ENCODE data around the gene ATP8B3.
"Not testable (repeated sequence)": the region's sequence is repeated elsewhere in the genome, so short reads cannot be mapped to it uniquely, and the experiment has no call there.

The ATP8B3 gene

DNA sequence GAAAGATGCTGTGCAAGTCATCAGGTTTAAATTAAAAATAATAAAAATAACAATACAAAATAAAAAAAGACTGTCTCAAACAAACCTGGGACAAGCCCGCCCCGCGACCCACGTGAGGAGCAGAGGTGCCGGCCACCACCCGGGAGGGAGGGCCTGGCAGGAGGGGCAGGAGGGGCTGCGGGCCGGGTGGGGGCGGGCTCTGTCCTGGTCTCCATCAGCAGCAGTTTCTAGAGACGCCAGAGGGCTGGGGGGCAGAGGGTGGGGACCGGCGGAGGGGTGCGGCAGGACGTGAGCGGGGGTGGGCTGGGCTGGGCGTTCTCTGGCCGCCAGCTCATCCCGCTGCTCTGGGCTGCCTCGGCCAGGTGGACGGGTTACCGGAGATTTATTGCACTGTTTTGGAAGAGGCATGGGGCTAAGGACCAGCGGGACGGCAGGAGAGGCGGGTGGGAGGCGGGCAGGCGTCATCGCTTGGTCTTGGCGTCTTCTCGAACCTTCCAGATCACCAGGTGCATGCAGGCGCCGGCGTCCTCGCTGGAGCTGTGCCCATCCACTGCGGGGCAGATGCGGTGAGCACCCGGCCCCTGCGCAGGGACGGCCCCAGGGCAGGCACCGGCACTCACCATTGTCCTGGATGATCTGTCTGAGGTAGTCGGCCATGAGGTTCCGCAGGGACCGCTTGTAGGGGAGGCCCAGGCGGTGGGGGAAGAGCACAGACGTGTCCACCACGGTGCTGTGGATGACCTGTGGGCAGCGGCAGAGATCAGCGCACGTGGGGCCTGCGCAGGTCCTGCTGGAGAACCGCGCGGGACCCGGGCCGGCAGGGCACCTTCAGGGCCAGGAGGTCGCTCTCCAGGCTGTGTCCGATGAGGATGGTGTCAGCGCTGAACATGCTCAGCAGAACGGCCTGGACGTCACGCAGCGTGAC is 3.8 kb upstream of the ATP8B3 start:
- no peak for DNase-seq

DNA sequence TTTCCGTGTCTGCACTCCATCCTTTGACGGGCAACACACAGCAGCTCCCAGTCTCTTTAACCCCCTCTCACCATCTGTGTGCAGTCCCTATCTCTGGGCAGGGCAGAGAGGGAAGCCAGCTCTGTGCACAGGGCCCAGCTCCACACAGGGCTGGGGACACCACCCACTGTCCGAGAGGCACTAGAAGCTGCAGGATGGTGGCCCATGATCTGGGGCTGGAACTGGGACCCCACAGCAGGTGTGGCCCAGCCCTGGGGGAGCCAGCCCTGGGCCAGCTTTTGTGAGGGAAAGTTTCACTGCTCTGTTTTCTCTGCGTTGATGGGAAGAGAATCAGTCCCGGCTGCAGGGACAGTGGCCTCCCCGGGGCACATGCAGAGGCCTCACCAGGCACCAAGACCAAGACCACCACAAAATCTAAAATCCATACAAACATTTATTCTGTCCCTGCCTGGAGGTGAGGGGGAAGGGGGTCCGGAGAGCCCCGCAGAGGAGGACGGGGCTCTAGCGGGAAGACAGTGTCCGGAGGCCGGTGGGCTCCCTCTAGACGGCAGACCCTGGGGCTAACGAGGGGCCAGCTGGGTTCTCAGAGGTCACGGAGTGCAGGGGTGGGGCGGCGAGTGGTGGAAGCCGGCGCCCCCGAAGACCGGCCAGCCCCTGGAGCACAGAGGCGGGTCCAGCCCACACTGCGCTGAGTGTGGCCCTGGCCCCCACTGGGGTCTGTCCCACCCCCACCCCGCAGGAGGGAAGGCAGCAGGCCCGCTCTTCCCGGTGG is 2.9 kb upstream of the ATP8B3 start:
- DNase-seq, result no peak

DNA sequence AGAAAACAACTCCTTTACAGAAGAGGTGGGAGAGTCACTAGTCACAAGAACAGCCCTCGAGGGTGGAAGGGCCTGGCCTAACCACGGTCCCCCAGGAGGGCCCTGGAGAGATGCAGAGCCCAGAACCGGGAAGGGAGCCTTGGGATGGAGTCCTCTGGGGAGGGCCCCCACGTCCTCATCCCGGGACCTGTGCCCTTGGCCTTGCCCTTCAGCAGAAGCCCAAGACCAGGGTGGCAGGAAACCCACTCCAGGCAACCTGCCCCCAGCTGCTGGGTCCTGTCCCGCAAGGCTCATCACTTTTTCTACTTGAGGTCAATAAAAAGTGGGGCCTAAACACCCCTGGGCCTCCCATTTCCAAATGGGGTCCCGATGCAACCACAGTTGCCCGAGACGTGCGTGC is 2.3 kb upstream of the ATP8B3 start:
- DNase-seq, result no peak

DNA sequence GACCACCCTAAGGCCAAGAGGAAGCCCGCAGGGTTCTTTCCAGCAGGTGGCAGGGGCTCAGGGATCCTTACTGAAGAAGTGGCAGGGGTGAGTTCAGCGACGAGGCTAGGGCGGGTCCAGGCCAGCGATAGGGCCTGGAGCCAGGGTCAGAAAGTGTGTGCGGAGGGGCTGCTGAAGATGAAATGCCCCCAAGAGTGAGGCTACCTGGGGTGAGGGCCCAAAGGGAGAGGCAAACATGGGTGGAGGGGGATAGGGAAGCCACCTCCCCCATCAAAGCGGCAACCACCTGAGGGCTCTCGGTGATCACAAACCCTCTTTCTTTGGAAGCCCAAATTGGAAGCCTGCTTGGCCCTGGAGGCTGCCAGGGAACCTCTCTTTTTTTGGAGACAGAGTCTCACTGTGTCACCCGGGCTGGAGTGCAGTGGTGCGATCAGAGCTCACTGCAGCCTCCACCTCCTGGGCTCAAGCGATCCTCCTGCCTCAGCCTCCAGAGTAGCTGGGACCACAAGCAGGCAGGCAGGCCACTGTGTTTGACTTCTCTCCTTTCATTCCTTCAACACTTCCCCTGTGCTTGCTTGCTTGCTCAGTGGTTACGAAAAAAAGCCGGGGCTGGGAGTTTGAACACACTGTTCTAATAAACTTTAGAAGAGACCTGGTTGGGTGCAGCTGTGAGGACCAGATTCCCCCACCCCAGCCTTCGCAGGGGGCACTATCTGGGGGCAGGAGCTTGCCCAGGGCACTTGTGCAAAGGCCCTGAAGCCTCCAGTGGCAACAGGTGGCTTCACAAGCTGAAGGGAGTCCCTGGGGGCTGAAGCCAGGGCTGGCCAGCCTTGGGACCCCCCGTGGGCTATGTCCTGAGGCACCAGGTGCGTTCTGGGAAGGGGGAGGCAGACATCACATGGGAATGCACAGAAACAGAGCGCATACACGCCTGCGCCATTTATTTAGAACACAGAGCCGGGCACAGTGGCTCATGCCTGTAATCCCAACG is 1.4 kb upstream of the ATP8B3 start:
- no peak for DNase-seq

DNA sequence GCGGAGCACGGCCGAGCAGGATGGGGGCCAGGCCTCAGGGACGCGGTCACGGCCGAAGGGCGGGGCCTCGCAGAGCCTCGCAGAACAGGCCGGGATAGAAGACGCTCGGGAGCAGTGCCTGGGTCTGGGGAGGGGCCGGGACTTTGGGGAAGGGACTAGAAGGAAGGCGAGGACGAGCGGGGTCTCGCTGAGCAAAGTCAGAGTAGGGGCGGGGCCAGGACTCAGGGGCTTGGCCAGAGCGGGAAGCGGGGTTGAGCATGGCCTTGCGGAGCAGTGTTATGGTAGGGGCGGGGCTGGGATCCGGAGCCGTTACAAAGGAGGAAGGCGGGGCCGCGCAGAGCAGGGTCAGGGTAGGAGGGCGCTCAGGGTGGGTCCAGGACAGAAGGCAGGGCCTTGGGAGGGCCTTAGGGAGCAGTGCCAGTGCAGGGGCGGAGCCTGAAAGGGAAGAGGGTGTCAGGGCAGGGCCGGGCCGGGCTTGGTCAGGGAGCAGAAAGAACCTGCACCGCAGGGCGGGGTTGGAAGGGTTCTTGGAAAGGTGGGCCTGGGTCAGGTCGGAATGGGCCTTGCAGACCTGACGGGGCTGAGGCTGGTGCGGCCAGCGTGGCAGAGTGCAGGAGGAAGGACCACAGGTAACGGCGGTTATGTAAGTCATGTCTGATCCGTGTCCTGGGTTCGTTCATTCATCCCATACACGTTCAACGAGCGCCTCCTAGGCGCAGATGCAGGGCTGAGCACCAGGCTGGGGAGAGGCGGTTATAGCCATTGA is 533 bp upstream of the ATP8B3 start:
- peak; percentile 99 for DNase-seq

DNA sequence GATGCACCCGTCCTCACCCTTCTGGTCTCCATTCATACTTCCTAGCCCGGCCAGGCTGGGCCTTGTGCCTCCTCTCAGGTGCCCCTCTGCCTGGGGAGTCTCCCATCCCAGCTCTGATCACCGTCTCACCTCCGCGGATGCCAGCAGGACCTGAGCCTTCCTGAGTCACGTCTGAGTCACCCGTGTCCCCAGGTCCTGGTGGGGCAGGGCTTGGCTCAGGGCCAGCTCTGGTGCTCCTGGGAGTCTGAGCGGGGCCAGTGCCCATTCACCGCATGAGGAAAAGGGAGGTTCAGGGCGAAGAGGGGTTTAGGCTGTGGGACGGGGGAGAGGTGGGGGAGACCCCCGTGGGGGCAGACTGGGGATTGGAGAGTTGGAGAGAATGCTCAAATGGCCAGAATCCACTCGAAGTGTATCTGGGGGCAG is 593 bp downstream of the ATP8B3 start:
- DNase-seq, result peak; percentile 55

DNA sequence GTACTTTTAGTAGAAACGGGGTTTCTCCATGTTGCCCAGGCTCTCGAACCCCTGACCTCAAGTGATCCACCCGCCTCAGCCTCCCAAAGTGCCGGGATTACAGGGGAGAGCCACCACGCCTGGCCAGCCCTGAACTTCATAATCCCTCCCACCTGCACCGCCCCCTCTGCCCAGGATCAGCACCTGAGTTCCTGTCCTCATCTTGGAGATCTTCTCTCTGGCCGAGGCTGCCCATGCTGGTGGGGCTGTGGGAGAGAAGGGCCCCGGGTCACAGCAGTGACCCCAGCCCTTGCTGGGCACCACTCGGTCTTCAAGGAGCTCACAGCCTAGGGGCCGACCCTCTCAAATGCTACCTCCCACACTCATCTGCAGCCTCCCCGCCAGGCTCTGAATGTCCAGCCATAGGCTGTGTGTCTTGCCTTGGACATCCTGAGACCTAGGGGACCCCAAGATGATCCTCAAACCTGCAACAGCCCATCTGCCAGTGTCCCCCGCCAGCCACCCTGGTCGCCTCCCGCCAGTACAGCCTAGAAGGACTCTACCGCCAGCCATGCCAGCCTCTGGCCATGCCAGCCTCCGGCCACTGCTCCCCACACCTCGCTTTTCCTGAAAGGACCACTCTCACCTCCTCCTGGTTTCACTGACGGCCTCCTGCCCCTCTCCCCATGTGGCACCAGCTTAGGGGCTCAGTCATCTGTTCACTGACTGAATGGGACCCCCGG is 1.5 kb downstream of the ATP8B3 start:
- no peak for DNase-seq

DNA sequence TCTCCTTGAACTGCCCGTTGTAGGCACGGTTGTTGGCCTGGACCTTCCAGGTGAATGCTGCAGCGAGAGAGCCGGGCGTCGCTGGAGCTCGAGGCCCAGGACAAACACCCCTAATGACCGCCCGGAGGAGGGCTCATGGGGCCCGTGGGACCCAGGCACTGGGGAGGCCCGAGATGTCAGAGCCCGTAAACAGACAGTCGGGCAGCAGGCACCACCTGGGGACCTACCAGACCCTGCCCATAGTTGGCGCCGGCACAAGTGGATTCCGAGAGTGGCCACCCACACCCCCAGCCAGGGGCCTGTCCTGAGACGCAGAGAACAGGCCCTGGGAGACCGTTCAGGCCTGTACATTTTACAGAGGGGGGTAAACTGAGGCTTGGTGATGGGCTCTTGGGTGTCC is 2.4 kb downstream of the ATP8B3 start:
- DNase-seq, result no peak

DNA sequence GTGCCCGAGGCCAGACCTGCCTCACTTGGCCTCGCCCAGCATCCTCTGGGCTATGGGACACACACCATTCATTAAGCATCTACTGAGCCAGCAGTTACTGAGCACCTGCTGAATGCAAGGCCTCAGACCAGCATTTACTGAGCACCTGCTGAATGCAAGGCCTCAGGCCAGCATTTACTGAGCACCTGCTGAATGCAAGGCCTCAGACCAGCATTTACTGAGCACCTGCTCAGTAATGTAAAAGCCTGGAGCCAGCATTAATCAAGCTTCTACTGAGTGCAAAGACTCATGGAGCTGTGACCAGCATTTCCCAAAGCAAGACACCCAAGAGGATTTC is 3.7 kb downstream of the ATP8B3 start:
- no peak for DNase-seq

DNA sequence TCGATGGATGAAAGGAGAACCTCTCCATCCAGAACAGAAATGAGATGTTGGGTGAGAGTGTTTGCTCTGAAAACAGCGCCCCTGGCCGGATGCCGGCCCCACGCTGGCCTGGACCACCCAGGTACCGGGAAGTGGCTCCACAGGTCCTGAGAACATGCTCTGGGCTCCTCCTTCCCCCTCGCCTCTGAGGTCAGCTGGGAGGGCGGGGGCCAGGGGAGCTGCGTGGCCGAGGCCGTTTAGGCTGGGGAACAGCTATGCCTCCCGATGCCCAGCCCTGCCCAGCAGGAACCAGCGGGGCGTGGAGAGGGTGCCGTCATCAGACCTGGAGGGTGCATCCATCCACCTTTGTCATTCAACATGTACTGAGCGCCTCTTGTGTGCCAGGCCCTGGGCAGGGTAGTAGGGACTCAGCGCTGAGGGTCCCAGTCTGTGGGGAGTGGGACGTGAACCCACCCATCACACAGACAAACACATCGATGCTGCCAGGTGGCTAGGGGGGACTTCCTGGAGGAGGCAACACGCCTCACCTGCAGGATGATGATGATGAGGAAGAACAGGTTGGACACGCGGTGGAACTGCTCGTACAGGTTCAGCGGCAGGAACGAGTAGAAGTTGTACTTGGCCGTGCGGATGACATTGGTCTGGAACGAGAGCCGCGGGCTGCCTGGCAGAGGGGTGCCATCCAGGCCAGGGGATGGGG is 4.2 kb downstream of the ATP8B3 start:
- DNase-seq, result no peak

DNA sequence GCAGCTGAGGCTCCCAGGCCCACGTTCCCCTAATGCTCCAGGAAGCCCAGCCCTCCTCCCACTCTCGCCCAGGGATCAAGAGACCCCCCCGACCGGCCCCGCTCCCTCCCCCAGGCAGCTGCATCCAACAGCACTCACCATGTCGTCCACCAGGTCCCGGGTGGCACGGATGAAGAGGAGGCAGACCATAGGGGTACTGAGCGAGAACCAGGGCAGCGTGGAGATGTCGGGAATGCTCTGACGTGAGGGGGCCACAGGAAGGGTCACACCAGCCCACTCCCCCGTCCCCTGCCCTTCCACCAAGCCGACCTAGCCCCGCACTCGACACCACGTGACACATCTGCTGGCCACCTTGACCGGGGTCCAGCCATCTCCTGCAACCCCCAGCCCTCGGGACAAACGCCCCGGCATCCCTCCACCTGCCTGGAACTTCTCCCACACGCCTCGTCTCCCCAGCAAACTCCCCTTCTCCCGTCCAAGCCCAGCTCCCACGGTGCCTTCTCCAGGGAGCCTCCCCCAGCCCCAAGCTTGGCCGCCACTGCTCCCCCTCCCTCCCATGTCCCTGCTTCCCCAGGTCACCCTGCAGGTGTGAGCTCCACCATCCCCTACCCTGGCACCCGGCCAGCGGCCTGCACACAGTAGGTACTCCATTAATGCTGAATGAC is 4.9 kb downstream of the ATP8B3 start:
- no peak for DNase-seq

DNA sequence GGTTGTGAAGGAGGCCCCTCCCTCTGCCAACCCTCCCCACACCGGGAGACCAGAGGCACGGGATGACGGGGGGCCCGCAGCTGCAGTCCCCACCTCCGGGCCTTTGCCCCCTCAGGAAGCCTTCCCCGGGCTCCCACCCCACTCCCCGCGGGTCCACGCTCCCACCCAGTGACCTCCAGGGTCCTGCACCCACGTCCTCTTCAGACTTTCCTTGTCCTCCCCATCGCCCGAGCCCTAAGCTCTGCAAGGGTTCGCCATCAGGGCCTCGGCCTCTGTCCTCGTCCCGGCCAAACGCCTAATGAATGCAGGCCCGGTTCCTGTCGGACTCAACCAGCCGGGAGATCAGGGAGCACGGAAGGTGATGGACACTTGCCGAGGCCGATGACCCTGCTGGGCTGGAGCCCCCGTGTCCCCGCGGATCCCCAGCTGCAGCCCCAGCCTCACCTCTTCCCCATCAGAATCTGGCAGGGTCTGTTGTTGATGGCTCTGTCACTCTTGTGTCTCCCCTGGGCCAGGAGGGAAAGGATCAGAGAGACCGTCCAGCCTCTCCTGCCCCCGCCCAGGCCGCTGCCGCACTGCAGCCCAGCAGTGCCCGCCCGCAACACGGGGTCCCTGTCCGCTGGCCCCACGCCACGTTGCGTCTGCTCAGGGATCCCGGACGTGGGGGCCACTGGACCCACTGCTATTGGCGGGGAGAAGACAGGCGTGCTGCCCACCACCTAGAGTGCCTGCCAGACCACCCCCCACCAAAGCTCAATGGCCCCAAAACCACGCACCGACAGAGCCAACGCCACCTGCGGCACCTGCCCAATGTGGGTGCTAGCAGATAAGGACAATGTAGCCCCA is 5.7 kb downstream of the ATP8B3 start:
- DNase-seq, result no peak

DNA sequence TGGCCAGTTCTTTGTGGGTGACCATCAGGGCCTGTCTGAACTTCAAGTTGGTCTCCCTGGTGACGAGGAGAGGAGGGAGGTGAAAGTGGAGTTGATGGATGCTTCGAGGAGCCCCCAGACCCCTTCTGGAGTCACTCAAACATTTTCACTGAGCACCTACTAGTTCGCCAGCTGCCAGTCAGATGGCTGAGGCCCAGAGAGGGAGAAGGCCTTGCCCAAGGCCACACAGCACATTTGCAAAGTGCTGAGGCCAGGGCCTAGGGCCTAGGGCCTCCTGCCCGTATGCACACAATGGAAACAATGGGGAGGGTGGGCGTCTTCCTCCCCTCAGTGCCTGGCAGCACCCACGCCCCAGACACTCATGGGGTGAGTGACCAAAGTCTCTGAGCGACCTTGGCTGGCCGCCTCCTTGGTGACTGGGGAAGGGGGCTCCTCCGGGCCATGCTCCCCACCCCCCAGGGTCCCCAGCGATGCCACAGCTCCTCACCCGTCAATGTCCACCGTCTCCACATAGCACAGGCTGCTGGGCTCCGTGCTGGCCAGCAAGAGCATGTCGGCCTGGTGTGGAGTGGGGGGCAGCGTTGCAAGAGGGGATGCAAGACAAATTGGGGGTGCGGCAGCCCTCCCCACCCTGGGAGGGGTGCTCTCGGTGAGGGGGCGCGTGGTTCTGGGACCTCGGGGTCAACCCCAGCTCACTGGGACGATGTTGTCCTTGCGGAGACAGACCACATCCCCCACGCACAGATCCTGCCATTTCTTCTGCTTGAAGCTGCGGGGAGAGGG is 6.5 kb downstream of the ATP8B3 start:
- DNase-seq, result no peak

DNA sequence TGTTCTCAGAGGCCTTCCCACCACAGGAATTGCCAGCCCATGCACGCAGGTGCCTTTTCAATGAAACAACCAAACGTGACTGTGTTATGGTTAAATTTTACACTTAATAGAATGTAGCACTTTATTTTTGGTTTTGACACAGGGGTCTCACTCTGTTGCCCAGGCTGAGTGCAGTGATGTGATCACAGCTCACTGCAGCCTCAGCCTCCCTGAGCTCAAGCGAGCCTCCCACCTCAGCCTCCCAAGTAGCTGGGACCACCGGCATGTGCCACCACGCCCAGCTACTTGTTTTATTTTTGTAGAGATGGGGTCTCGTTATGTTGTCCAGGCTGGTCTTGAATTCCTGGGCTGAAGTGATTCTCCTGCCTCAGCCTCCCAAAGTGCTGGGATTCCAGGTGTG is 7.2 kb downstream of the ATP8B3 start:
- DNase-seq, result no peak

DNA sequence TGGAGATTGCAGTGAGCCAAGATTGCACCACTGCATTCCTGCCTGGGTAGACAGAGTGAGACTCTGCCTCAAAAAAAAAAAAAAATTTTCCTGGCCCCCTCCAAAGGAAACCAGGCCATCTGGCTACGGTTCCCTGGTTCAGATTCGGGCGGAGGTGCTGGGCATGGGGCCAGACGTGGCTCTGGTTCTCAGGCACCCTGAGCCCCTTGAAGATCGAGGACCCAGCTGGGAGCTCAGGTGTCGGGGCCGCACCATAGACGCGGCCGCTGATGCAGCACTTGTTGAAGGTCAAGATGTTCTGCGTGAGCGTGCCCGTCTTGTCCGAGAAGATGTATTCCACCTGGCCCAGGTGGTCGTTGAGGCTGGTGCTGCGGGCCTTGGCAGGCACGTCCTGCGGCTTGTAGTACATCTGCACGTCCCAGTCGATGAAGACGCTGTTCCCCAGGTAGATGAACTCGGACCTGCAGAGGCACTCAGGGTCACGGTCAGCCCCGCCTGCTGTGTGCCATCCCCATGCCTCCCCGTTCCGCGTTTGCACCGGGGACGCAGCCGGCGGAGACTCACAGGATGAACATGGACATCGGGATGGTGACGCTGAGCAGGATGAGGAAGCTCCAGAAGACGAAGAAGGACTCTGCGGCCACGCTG is 12.3 kb downstream of the ATP8B3 start:
- DNase-seq, result no peak

DNA sequence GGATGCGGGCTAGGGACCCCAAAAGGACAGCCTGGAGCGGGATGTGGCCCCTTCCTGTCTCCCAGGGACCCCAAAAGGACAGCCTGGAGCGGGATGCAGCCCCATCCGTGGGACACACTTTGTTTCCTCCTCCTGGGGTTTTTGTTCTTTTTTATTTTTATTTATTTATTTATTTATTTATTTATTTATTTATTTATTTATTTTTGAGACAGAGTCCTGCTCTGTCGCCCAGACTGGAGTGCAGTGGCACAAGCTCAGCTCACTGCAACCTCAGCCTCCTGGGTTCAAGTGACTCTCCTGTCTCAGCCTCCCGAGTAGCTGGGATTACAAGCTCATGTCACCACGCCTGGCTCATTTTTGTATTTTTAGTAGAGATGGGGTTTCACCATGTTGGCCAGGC is 14.8 kb downstream of the ATP8B3 start:
- not testable (repeated sequence) for DNase-seq

DNA sequence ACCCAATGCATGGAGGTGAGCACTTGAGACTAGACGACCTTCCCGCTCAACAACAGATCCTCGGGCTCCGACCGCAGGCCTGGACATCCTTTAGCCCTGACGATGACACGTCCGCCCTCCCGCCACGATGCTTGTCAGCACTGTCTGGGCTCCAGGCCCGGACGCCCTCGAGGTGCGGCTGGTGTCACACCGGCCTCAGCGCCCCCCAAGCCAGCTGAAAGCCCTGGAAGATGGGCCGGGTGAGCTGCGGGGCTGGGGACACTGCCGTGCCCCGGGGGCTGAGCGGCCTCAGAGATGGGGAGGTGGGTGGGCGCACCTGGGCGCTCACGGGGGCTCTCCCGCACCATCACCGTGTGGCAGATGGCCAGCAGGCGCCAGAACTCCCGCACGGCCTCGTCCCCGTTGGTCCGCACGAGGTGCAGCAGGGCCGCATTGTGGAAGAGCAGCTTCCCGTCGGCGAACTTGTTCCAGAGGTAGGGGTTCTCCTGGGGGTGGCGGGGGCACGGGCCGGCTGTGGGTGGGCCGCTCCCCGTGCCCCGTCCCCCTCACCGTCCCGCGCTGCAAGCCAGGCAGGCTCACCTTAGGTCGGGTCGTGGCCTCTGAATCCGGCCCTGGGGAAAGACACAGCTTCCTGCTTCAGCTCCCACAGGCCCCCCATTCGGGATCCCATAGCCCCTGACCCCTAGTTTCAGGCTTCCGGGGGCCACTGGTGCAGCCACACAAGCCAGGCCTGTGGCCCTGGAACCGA is 15.5 kb downstream of the ATP8B3 start:
- DNase-seq, result peak; percentile 19
